NCI-H2196 (cell line): ENCODE results near the gene RCOR1.
"Not testable (repeated sequence)": the region's sequence is repeated elsewhere in the genome, so short reads cannot be mapped to it uniquely, and the experiment has no call there.

ENCODE experiments used
- DNase-seq: peaks from one replicate; lab custom pipeline; 2025; ENCODE audit not compliant: unreplicated experiment; lab: John Stamatoyannopoulos, UW

RCOR1 gene

GRCh38 chr14:102738373-102739189, 146.1 kb downstream of the RCOR1 start:
- no peak for DNase-seq

GRCh38 chr14:102739190-102739469, 146.7 kb downstream of the RCOR1 start:
- DNase-seq: no peak

- no peak for DNase-seq
These were observed 154.4 kb downstream of the RCOR1 start for GRCh38 chr14:102746634-102747438.

- no peak for DNase-seq
These were observed 156.4 kb downstream of the RCOR1 start for GRCh38 chr14:102748806-102749205.

GRCh38 chr14:102749393-102750305, 157.2 kb downstream of the RCOR1 start:
- DNase-seq: no peak

GRCh38 chr14:102750376-102750775, 157.9 kb downstream of the RCOR1 start:
- DNase-seq: no peak

- no peak for DNase-seq
These were observed 158.6 kb downstream of the RCOR1 start for GRCh38 chr14:102751088-102751487.

- no peak for DNase-seq
These were observed 159.9 kb downstream of the RCOR1 start for GRCh38 chr14:102752239-102752847.

- no peak for DNase-seq
These were observed 162.2 kb downstream of the RCOR1 start for GRCh38 chr14:102754370-102755262.

GRCh38 chr14:102757646-102758045, 165.2 kb downstream of the RCOR1 start:
- DNase-seq: no peak

GRCh38 chr14:102758087-102758486, 165.6 kb downstream of the RCOR1 start:
- no peak for DNase-seq

- no peak for DNase-seq
These were observed 167.2 kb downstream of the RCOR1 start for GRCh38 chr14:102759456-102760187.

GRCh38 chr14:102760496-102761193, 168.2 kb downstream of the RCOR1 start:
- DNase-seq: no peak

GRCh38 chr14:102761206-102761605, 168.8 kb downstream of the RCOR1 start:
- DNase-seq: no peak

- no peak for DNase-seq
These were observed 171.8 kb downstream of the RCOR1 start for GRCh38 chr14:102764220-102764671.

GRCh38 chr14:102765770-102766169, 173.3 kb downstream of the RCOR1 start:
- DNase-seq: not testable (repeated sequence)

GRCh38 chr14:102768223-102769048, 176.0 kb downstream of the RCOR1 start:
- DNase-seq: no peak

- no peak for DNase-seq
These were observed 176.5 kb downstream of the RCOR1 start for GRCh38 chr14:102769049-102769327.
